Neural progenitor cell (in vitro differentiated cells): ENCODE data around the gene SEC22A.

Source experiments
- CTCF ChIP-seq: fragments of 200-600 bp; sonication (generic); IDR thresholded peaks from 2 replicates; pipeline ENCODE4 v1.5.1; 2017; ENCODE audit warnings: antibody characterized with exemption, mild to moderate bottlenecking
- EZH2 ChIP-seq: fragments of 200-600 bp; sonication (generic); IDR thresholded peaks from 2 replicates; pipeline ENCODE4 v1.6.1; 2017; ENCODE audit warnings: antibody characterized with exemption, mild to moderate bottlenecking, moderate library complexity

GRCh38 chr3:123180791-123181190 lies 21.0 kb upstream of the SEC22A start:
- no peak for TF ChIP-seq CTCF
- no peak for TF ChIP-seq EZH2
